ENCODE data around the gene NUP188.

The NUP188 gene

DNA sequence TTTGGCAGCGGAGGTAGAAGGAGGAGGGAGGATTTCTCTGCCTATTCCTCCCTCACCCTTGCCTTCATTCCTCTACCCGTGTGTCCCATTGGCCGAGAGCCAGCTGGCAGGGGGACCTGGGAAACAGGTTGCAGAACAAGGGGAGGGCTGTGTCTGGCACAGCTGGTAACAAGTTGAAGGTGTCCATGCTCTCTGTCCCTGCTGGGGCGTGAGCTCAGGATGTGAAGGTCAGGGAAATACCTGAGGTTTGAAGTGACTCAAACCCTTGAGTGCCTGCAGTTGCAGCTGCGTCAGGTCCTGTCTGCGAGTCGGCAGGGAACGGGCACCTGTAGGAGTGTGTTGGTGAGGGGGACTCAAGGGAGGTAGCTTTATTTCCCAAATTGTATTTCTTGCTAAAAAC lies 105.1 kb downstream of the NUP188 start:
- H3K9me3 ChIP-seq (ENCODE audit: insufficient read depth, low read length) = no peaks in the 10 kb centered on the region
- no peak for DNase-seq (ENCODE audit: low read depth, low spot score)
- no peaks in the 10 kb centered on the region for H3K4me1 ChIP-seq (ENCODE audit: insufficient read depth, insufficient read length)
- H3K4me3 ChIP-seq (ENCODE audit: insufficient read length, low read depth) = no peak overlapping the region
- H3K27me3 ChIP-seq (ENCODE audit: insufficient read depth, insufficient read length) = no peaks in the 10 kb centered on the region
- peaks cover 44% of the 10 kb centered on the region for H3K36me3 ChIP-seq (ENCODE audit: insufficient read depth, insufficient read length, low read length)
- no peak overlapping the region for H3K9ac ChIP-seq (ENCODE audit: insufficient read length, low read depth)
- TF ChIP-seq SUZ12 (IDR thresholded peaks at IDR 0.05; ENCODE audit: extremely low read depth, insufficient read depth, insufficient read length) (no peak), YY1 (IDR thresholded peaks at IDR 0.05; ENCODE audit: insufficient read depth, insufficient read length) (no peak), ZNF274 (IDR thresholded peaks at IDR 0.05; ENCODE audit: low read depth, low read length) (no peak)

DNA sequence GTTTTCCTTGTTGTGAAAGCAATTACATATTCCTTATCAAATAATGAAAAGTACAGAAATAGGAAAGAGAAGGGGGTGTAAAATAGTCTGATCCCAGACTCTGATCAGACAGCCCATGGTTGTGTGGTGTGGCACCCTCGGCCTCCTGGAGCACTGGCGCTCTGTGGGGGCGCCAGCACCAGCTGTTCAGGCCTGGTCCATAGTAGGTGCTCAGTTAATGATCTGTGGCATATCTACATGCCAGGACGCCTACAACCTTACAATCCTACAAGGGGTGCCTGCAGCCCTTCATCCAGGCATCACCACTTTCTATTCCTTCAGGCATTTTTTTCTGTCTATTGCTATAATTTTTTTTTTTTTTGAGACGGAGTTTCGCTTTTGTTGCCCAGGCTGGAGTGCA lies 105.5 kb downstream of the NUP188 start:
- Histone ChIP-seq H3K9ac (ENCODE audit: insufficient read length, low read depth) (no peak overlapping the region), H3K4me1 (ENCODE audit: insufficient read depth, insufficient read length) (no peaks in the 10 kb centered on the region), H3K4me3 (ENCODE audit: insufficient read length, low read depth) (no peak overlapping the region), H3K27me3 (ENCODE audit: insufficient read depth, insufficient read length) (no peaks in the 10 kb centered on the region), H3K9me3 (ENCODE audit: insufficient read depth, low read length) (no peaks in the 10 kb centered on the region), H3K36me3 (ENCODE audit: insufficient read depth, insufficient read length, low read length) (peaks cover 42% of the 10 kb centered on the region)
- no peak for TF ChIP-seq SUZ12 (IDR thresholded peaks at IDR 0.05; ENCODE audit: extremely low read depth, insufficient read depth, insufficient read length)
- no peak for TF ChIP-seq ZNF274 (IDR thresholded peaks at IDR 0.05; ENCODE audit: low read depth, low read length)
- no peak for TF ChIP-seq YY1 (IDR thresholded peaks at IDR 0.05; ENCODE audit: insufficient read depth, insufficient read length)
- no peak for DNase-seq (ENCODE audit: low read depth, low spot score)

DNA sequence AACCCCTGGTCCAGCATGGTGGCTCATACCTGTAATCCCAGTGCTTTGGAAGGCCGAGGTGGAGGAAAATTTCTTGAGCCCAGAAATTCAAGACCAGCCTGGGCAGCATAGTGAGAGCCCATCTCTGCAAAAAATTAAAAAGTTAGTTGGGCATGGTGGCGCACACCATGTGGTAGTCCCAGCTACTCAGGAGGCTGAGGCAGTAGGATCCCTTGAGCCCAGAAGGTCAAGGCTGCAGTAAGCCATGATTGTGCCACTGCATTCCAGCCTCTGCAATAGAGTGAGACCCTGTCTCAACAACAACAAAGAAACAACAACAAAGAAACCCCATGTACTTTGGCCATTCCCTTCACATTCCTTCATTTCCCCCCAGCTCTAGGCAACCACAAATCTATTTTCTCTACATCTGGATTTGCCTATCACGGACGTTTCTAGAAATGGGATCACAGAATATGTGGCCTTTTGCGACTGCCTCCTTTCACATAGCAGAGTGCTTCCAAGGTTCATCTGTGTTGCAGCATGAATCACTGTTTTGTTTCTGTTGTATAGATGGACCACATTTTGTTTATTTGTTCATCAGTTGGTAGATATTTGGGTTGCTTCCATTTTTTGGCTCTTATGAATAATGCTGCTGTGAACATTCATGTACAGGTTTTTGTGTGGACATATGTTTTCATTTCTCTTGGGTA lies 106.8 kb downstream of the NUP188 start:
- H3K27me3 ChIP-seq (ENCODE audit: insufficient read depth, insufficient read length) = no peaks in the 10 kb centered on the region

More for the DNA sequence above, 106.8 kb downstream of the NUP188 start:
- peaks cover 38% of the 10 kb centered on the region for H3K36me3 ChIP-seq (ENCODE audit: insufficient read depth, insufficient read length, low read length)
- no peak for TF ChIP-seq ZNF274 (IDR thresholded peaks at IDR 0.05; ENCODE audit: low read depth, low read length)
- TF ChIP-seq SUZ12 (IDR thresholded peaks at IDR 0.05; ENCODE audit: extremely low read depth, insufficient read depth, insufficient read length) = no peak
- TF ChIP-seq YY1 (IDR thresholded peaks at IDR 0.05; ENCODE audit: insufficient read depth, insufficient read length) = no peak
- DNase-seq (ENCODE audit: low read depth, low spot score) = no peak
- H3K4me1 ChIP-seq (ENCODE audit: insufficient read depth, insufficient read length) = no peaks in the 10 kb centered on the region
- H3K9me3 ChIP-seq (ENCODE audit: insufficient read depth, low read length) = no peaks in the 10 kb centered on the region
- H3K9ac ChIP-seq (ENCODE audit: insufficient read length, low read depth) = no peak overlapping the region
- H3K4me3 ChIP-seq (ENCODE audit: insufficient read length, low read depth) = no peak overlapping the region

Measured in NT2/D1 (cell line).